DND-41 (cell line): Measurements from ENCODE around the gene KCNN1.

Experiments used
- ATAC-seq: fragments of 200-7000 bp; cut with Tn5 transposase; 3 replicates; pipeline ENCODE4 v1.9.1; 2021; ENCODE audit warnings: low read depth; ENCODE audit not compliant: insufficient read depth
- DNase-seq: peaks from one replicate; pipeline ENCODE4 v3.0.0-alpha.2; 2020
- H2AFZ ChIP-seq: 2 replicates; pipeline ENCODE4 v1.6.0; 2012; ENCODE audit warnings: low read depth, low read length
- H3K27ac ChIP-seq: 2 replicates; pipeline ENCODE4 v1.5.1; 2012; ENCODE audit warnings: low read length, inconsistent platforms
- H3K27me3 ChIP-seq: fragments of 200-600 bp; sonication (generic); 2 replicates; pipeline ENCODE4 v1.6.0; 2012; ENCODE audit warnings: low read length, mild to moderate bottlenecking, inconsistent platforms; ENCODE audit not compliant: insufficient read depth, poor library complexity
- H3K36me3 ChIP-seq: 2 replicates; pipeline ENCODE4 v1.5.1; 2012; ENCODE audit warnings: low read length, inconsistent platforms; ENCODE audit not compliant: insufficient read depth
- H3K4me1 ChIP-seq: 2 replicates; pipeline ENCODE4 v1.5.1; 2012; ENCODE audit warnings: mild to moderate bottlenecking, low read length; ENCODE audit not compliant: insufficient read depth
- H3K4me2 ChIP-seq: 2 replicates; pipeline ENCODE4 v1.6.0; 2012; ENCODE audit warnings: mild to moderate bottlenecking, moderate library complexity, low read length, inconsistent platforms; ENCODE audit not compliant: insufficient read depth
- H3K4me3 ChIP-seq, 2 experiments: fragments of 200-600 bp in 1 of 2; shearing (Covaris generic) in 1 of 2; 2 replicates each; pipeline ENCODE4 v1.5.1; 2012 to 2016; ENCODE audit warnings: inconsistent platforms in 2 of 2, low read length in 2 of 2, mild to moderate bottlenecking in 2 of 2, low read depth in 1 of 2, moderate library complexity in 1 of 2
- H3K79me2 ChIP-seq: 2 replicates; pipeline ENCODE4 v1.6.0; 2012; ENCODE audit warnings: low read length, inconsistent platforms; ENCODE audit not compliant: insufficient read depth
- H3K9ac ChIP-seq: 2 replicates; pipeline ENCODE4 v1.6.0; 2012; ENCODE audit warnings: low read depth, mild to moderate bottlenecking, inconsistent platforms, low read length, moderate library complexity
- H3K9me3 ChIP-seq: 2 replicates; pipeline ENCODE4 v1.5.1; 2012; ENCODE audit warnings: low read length, moderate library complexity, mild to moderate bottlenecking, inconsistent platforms; ENCODE audit not compliant: insufficient read depth, severe bottlenecking
- H4K20me1 ChIP-seq: 2 replicates; pipeline ENCODE4 v1.6.0; 2012; ENCODE audit warnings: low read length; ENCODE audit not compliant: insufficient read depth
- CTCF ChIP-seq: IDR thresholded peaks from 2 replicates; pipeline ENCODE4 v1.5.1; 2012; ENCODE audit warnings: borderline replicate concordance, low read length, moderate library complexity, mild to moderate bottlenecking; ENCODE audit not compliant: poor library complexity, severe bottlenecking; ENCODE audit errors: extremely low read depth
- EZH2 ChIP-seq: IDR thresholded peaks from 3 replicates; pipeline ENCODE4 v1.6.1; 2012; ENCODE audit warnings: borderline replicate concordance, low read depth, mild to moderate bottlenecking, moderate library complexity, low read length, inconsistent platforms; ENCODE audit not compliant: severe bottlenecking

Gene KCNN1

GRCh38 chr19:18009412-18010066 lies 42.6 kb downstream of the KCNN1 start:
- DNase-seq (no peak), ATAC-seq (no peak)
- peaks cover 3% of the 10 kb centered on the region for H3K9me3 ChIP-seq
- no peak overlapping the region for H3K4me3 ChIP-seq
- peaks cover 50% of the 10 kb centered on the region for H3K36me3 ChIP-seq
- peak overlapping the region; percentile 84 for H3K27ac ChIP-seq
- peak overlapping the region; percentile 83 for H3K4me2 ChIP-seq
- peak overlapping the region; percentile 65; the same call in 1 of the 2 replicates for H3K9ac ChIP-seq
- H3K79me2 ChIP-seq: peaks cover 14% of the 10 kb centered on the region
- no peak overlapping the region for H2AFZ ChIP-seq
- H3K4me1 ChIP-seq: peaks cover 48% of the 10 kb centered on the region
- no peaks in the 10 kb centered on the region for H4K20me1 ChIP-seq
- TF ChIP-seq CTCF (no peak), EZH2 (no peak)
- no peaks in the 10 kb centered on the region for H3K27me3 ChIP-seq

GRCh38 chr19:18010149-18010548 lies 43.2 kb downstream of the KCNN1 start:
- no peak overlapping the region; the same call in 1 of the 2 replicates for H3K4me2 ChIP-seq
- no peak overlapping the region for H3K27ac ChIP-seq
- no peak for TF ChIP-seq CTCF
- no peak for TF ChIP-seq EZH2
- peaks cover 3% of the 10 kb centered on the region for H3K9me3 ChIP-seq
- ATAC-seq: no peak
- peaks cover 14% of the 10 kb centered on the region for H3K79me2 ChIP-seq
- no peaks in the 10 kb centered on the region for H4K20me1 ChIP-seq
- H3K27me3 ChIP-seq: no peaks in the 10 kb centered on the region
- peak overlapping the region; percentile 4; the same call in 1 of the 2 replicates for H3K9ac ChIP-seq
- H3K36me3 ChIP-seq: peaks cover 50% of the 10 kb centered on the region
- no peak for DNase-seq
- H3K4me1 ChIP-seq: peaks cover 54% of the 10 kb centered on the region
- H2AFZ ChIP-seq: no peak overlapping the region
- H3K4me3 ChIP-seq: no peak overlapping the region

- Histone ChIP-seq H3K9me3 (no peaks in the 10 kb centered on the region), H3K9ac (peak overlapping the region; percentile 20), H3K4me1 (peaks cover 44% of the 10 kb centered on the region), H3K4me2 (peak overlapping the region; percentile 1; the same call in 1 of the 2 replicates), H2AFZ (no peak overlapping the region), H3K27ac (peak overlapping the region; percentile 51), H3K79me2 (peaks cover 9% of the 10 kb centered on the region), H3K36me3 (peaks cover 50% of the 10 kb centered on the region), H3K4me3 (no peak overlapping the region), H3K27me3 (no peaks in the 10 kb centered on the region), H4K20me1 (no peaks in the 10 kb centered on the region)
- DNase-seq (no peak), ATAC-seq (no peak)
- TF ChIP-seq EZH2 (no peak), CTCF (no peak)
Measured at GRCh38 chr19:18013210-18014111, 46.6 kb downstream of the KCNN1 start.
